Tibial nerve (tissue), 4 donors: ENCODE data around the gene TMEM272.

Experiments
- EP300 ChIP-seq, 2 donors: sonication (generic); formaldehyde crosslinking; IDR thresholded peaks; one replicate each; pipeline ENCODE4 v1.6.1; 2017; ENCODE audit warnings: antibody characterized with exemption in 2 of 2, mild to moderate bottlenecking in 1 of 2
- POLR2A ChIP-seq, 2 donors: fragments of 450-650 bp; IDR thresholded peaks; one replicate each; pipeline ENCODE4 v1.6.1; 2017; ENCODE audit warnings: antibody characterized with exemption in 2 of 2, mild to moderate bottlenecking in 2 of 2, moderate library complexity in 2 of 2
- TF ChIP-seq, protein P1 (sequence below), 5 experiments: fragments of 200-600 bp in 3 of 5; fragments of 450-650 bp in 2 of 5; sonication (generic) in 3 of 5; IDR thresholded peaks; one replicate each; pipeline ENCODE4 v1.5.1; 2016 to 2019; ENCODE audit warnings: antibody characterized with exemption in 5 of 5, mild to moderate bottlenecking in 3 of 5, moderate library complexity in 2 of 5

DNA sequence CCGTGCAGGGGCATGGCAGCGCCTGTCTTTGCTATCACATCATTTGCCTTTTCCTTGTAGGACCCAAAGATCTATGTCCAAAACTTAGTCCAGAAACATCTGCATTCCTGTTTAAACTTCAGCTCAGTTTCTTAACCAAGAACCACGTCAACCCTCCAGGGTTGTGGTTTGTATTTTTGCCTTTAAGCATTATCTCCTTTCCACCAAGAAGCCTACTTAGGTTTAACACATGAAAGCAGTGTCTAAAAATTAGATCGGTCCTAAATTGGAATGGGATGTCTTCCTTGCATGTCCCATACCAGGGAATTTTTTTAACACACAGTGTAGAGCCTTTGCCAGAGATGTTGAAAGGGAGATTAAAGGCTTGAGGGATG, 79.8 kb downstream of the TMEM272 start:
- TF ChIP-seq, protein P1, sequence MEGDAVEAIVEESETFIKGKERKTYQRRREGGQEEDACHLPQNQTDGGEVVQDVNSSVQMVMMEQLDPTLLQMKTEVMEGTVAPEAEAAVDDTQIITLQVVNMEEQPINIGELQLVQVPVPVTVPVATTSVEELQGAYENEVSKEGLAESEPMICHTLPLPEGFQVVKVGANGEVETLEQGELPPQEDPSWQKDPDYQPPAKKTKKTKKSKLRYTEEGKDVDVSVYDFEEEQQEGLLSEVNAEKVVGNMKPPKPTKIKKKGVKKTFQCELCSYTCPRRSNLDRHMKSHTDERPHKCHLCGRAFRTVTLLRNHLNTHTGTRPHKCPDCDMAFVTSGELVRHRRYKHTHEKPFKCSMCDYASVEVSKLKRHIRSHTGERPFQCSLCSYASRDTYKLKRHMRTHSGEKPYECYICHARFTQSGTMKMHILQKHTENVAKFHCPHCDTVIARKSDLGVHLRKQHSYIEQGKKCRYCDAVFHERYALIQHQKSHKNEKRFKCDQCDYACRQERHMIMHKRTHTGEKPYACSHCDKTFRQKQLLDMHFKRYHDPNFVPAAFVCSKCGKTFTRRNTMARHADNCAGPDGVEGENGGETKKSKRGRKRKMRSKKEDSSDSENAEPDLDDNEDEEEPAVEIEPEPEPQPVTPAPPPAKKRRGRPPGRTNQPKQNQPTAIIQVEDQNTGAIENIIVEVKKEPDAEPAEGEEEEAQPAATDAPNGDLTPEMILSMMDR (IDR thresholded peaks at IDR 0.05): no peak
- TF ChIP-seq POLR2A (IDR thresholded peaks at IDR 0.05) (no peak), EP300 (IDR thresholded peaks at IDR 0.05) (no peak)
